Parathyroid adenoma (tissue), 2 donors: Measurements from ENCODE around the gene ANKRD53.
A peak's percentile ranks its signal among the peaks of the same experiment; 100 is the strongest.

Experiments used
- H2AFZ ChIP-seq: fragments of 300-600 bp; sonication (generic); one replicate; pipeline ENCODE4 v1.7.0; 2017; ENCODE audit warnings: antibody characterized with exemption, mild to moderate bottlenecking
- H3K27ac ChIP-seq: fragments of 300-600 bp; sonication (generic); one replicate; pipeline ENCODE4 v1.7.0; 2017
- H3K27me3 ChIP-seq: fragments of 300-600 bp; sonication (generic); one replicate; pipeline ENCODE4 v1.7.0; 2017; ENCODE audit warnings: low read length; ENCODE audit not compliant: control insufficient read depth, insufficient read depth
- H3K36me3 ChIP-seq: fragments of 300-600 bp; sonication (generic); one replicate; pipeline ENCODE4 v1.7.0; 2017; ENCODE audit warnings: low read length; ENCODE audit not compliant: control insufficient read depth, insufficient read depth
- H3K4me1 ChIP-seq: fragments of 300-600 bp; sonication (generic); one replicate; pipeline ENCODE4 v1.7.0; 2017; ENCODE audit warnings: control low read depth
- H3K4me2 ChIP-seq: fragments of 300-600 bp; sonication (generic); one replicate; pipeline ENCODE4 v1.7.0; 2017; ENCODE audit warnings: low read length
- H3K4me3 ChIP-seq: fragments of 300-600 bp; sonication (generic); one replicate; pipeline ENCODE4 v1.7.0; 2017; ENCODE audit warnings: low read depth, low read length
- H3K79me2 ChIP-seq: fragments of 300-600 bp; sonication (generic); one replicate; pipeline ENCODE4 v1.7.0; 2017; ENCODE audit warnings: control low read depth
- H3K9ac ChIP-seq: fragments of 300-600 bp; sonication (generic); one replicate; pipeline ENCODE4 v1.7.0; 2017; ENCODE audit warnings: mild to moderate bottlenecking
- H3K9me3 ChIP-seq: fragments of 300-600 bp; sonication (generic); one replicate; pipeline ENCODE4 v1.7.0; 2017; ENCODE audit warnings: low read length; ENCODE audit not compliant: control insufficient read depth
- CTCF ChIP-seq: fragments of 300-600 bp; sonication (generic); IDR thresholded peaks from one replicate; pipeline ENCODE4 v1.7.0; 2017; ENCODE audit warnings: antibody characterized with exemption, mild to moderate bottlenecking
- donor health status: primary hyperparathyroidism.

ANKRD53 gene

GRCh38 chr2:70977605-70978205, 725 bp upstream of the ANKRD53 start:
- H2AFZ ChIP-seq, result peak overlapping the region; percentile 92
- H3K4me3 ChIP-seq, result peak overlapping the region; percentile 66
- no peaks in the 10 kb centered on the region for H3K36me3 ChIP-seq
- peak; percentile 2 for TF ChIP-seq CTCF
- H3K79me2 ChIP-seq, result no peaks in the 10 kb centered on the region
- no peak overlapping the region for H3K9ac ChIP-seq
- H3K27ac ChIP-seq, result peak overlapping the region; percentile 80
- peaks cover 4% of the 10 kb centered on the region for H3K4me1 ChIP-seq
- peak overlapping the region; percentile 95 for H3K4me2 ChIP-seq
- no peaks in the 10 kb centered on the region for H3K9me3 ChIP-seq
- no peaks in the 10 kb centered on the region for H3K27me3 ChIP-seq

DNA sequence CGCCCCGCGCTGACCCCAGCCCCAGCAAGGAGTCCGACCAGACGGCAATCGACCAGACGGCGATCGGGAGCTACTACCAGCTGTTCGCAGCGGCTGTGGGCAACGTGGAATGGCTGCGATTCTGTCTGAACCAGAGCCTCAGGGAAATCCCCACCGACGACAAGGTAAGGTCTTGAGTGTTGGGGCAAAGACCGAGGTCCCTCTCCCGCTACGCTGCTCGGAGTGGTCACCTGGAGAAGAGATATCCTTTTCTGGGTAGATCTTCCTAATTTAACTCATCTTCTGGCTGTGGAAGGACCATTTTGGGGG, 704 bp downstream of the ANKRD53 start:
- H3K4me1 ChIP-seq, result peaks cover 4% of the 10 kb centered on the region
- no peaks in the 10 kb centered on the region for H3K27me3 ChIP-seq
- H3K9ac ChIP-seq, result no peak overlapping the region
- TF ChIP-seq CTCF, result no peak
- H2AFZ ChIP-seq, result peak overlapping the region; percentile 92
- H3K9me3 ChIP-seq, result no peaks in the 10 kb centered on the region
- peak overlapping the region; percentile 8 for H3K4me2 ChIP-seq
- H3K79me2 ChIP-seq, result no peaks in the 10 kb centered on the region
- H3K4me3 ChIP-seq, result no peak overlapping the region
- no peak overlapping the region for H3K27ac ChIP-seq
- H3K36me3 ChIP-seq, result no peaks in the 10 kb centered on the region

DNA sequence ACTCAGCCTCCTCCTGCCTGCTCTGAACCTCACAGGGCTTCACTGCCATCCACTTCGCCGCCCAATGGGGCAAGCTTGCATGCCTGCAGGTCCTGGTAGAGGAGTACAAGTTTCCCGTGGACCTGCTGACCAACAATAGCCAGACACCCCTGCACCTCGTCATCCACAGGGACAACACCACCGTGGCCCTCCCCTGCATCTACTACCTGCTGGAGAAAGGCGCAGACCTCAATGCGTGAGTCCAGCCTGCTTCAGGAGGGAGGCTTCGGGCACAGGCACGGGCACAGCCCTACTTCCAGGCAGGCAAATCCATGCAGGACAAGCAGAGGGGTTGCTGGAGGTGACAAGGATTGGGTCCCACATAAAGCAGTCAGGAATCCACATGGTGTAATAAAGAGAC, 1.2 kb downstream of the ANKRD53 start:
- H3K27me3 ChIP-seq, result no peaks in the 10 kb centered on the region
- H3K4me2 ChIP-seq, result no peak overlapping the region
- no peaks in the 10 kb centered on the region for H3K79me2 ChIP-seq
- no peak overlapping the region for H3K27ac ChIP-seq
- no peak overlapping the region for H3K9ac ChIP-seq
- no peak for TF ChIP-seq CTCF
- no peaks in the 10 kb centered on the region for H3K36me3 ChIP-seq
- H3K9me3 ChIP-seq, result no peaks in the 10 kb centered on the region
- no peak overlapping the region for H3K4me3 ChIP-seq
- no peak overlapping the region for H2AFZ ChIP-seq
- H3K4me1 ChIP-seq, result peaks cover 4% of the 10 kb centered on the region

DNA sequence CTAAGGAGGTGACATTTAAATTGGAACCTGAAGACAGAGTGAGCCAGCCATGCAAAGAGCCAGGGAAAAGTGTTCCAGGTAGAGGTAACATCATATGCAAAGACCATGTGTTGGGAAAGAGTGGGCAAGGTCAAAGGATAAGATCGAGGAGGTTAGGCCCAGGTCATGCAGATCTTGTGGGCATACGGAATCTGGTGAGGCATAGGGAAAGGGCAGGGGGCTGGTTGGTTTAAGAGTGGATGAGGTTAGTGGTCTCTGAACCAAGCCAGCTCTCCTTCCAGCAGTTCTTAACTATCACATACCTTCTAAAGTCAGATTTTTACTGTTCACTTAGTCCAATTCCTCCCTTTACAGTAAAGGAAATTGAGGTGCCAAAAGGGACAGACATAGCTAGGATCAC, 3.0 kb downstream of the ANKRD53 start:
- Histone ChIP-seq H3K79me2 (no peaks in the 10 kb centered on the region), H2AFZ (no peak overlapping the region), H3K9me3 (no peaks in the 10 kb centered on the region), H3K27me3 (no peaks in the 10 kb centered on the region), H3K27ac (no peak overlapping the region), H3K4me2 (no peak overlapping the region), H3K4me3 (no peak overlapping the region), H3K9ac (no peak overlapping the region), H3K36me3 (no peaks in the 10 kb centered on the region), H3K4me1 (peaks cover 4% of the 10 kb centered on the region)
- TF ChIP-seq CTCF, result no peak
